Mucosa of gallbladder (tissue), 1 donor: ENCODE results near the gene HDAC4. TPM values are rescaled to one million over a fixed set of nuclear protein-coding genes. Genes with fewer than 3 reads are reported as not detected.

Source experiments
- DNase-seq: peaks from one replicate; pipeline ENCODE4 v3.0.0-alpha.2; 2020; ENCODE audit warnings: low spot score
- total RNA-seq: library from RNA; stranded (reverse); gene quantifications from one replicate; pipeline ENCODE4 v1.2.1, GENCODE V29; 2021
- donor health status: DM: no; HTN: no; CAD: no.

The HDAC4 gene
- total RNA-seq, 1 donor from 2014 or later, result 103 TPM

DNA sequence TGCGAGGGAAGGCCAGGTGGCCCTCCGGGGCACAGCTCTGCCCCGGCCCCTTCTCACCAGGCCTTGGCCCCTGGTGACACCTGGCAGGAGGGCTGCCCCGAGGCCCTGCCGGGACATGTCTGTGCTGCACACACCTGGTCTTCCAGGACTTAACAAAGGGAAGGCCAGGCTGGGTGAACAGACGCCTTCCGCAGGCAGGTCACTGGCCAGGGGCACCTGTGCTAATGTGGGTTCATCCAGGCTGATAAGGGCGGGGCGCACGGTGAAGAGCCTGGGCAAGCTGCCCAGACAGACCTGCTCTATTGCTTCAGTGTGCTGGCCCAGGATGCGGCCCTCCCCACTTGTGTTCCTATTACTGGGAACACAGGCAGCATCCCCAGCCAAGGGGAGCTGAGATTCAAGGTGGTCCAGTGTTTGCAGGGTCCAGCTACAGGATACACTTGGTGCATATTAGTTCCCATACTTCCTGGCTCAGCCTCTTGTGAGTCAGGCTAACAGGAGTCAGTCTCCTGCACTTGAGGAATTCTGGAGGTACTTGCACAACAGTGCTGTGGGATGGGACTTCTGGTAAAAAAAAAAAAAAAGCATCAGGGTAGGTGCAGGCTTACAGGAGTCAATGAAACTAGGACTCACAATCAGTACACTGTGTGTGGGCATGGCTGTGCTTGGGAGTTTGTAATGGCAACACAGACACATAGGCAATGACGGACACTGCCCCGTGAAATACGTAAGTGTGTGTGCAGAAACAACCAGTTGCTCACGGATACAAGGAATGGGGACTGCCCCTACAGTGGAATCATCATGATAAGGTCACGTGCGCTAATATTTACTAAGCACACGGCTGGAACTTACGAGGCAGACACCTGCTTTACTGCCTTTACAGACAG is 291.5 kb downstream of the HDAC4 start:
- DNase-seq, result peak; percentile 37

DNA sequence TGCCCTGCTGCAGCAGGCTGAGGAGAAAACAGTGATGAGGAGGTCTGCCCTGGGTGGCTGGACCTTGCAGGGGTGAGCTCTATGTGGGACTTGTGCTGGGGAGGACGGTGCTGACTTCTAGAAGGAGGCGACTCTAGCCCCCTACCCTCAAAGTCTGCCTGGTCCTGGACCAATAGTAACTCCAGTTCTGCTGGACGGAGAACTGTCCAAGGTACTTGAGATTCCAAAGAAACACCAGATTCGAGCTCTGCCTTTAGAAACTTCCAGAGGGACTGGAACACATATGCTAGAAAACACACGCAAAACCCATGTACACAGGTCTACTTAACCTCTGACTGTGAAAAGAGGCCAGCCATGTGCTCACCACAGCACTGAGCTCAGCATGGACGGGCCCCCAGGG is 292.4 kb downstream of the HDAC4 start:
- DNase-seq, result no peak

DNA sequence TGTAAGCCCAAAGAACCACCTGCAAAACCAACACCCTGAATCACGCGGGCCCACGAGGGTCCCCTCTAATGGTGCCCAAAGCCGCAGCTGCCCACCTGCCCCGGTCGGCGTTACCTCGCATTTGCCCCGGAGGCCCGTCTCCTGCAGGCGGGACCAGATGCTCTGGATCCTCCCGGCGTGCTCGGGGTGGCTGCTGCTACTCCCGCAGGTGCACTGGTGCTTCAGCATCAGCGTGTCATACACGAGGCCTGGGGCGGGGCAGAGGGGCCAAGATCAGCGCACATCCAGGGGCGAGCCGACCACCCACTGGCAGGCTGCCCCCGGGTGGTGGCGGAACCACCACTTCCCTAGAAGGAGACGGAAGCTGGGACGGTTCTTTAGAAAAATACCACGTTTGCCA is 292.9 kb downstream of the HDAC4 start:
- DNase-seq, result no peak

DNA sequence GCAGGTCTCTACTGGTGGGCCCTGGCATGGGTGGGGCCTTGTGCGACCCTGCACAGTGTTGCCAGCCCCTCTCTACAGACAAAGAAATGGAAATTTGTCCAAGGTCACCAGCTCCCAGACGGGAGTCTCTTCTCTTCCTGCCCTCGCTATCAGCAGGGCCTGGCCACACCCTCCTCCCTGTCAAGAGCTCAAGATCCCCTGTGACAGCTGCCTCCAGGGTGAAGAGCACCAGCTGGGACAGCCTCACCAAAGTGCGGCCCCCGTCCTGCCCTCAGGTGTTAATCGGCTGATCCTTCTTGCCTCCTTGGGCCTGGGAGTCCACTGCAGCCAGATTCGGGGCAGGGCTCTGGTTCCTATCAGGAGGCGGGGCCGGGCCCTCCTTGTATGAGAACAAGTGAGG is 293.9 kb downstream of the HDAC4 start:
- DNase-seq, result no peak

DNA sequence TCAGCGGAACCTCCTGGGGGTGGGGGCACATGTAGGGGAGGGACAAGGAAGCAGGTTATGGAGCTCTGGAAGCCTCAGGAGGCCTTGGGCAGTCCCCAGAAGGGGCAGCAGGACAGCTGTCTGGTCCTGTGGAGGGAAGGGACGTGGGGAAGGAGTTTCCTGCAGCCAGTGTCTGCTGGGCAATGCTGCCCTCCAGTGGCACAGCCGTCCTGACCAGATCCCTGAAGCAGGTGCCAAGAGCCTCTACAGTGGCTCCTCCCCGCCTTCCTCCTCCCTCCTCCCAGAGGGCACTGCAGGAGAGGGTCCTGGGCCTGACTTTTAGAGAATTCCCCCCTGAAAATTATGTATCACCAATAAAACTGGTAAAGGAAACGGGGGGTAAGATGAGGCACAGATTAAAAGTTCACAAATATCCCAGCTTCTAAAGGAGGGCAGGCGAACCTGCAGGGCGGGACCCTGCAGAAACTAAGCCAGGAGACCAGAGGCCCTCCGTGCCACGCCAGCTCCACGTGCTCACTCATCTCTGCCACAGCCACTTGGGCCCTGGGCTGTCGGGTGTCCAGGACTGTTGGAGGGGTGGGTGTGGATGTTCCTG is 294.4 kb downstream of the HDAC4 start:
- DNase-seq, result no peak

DNA sequence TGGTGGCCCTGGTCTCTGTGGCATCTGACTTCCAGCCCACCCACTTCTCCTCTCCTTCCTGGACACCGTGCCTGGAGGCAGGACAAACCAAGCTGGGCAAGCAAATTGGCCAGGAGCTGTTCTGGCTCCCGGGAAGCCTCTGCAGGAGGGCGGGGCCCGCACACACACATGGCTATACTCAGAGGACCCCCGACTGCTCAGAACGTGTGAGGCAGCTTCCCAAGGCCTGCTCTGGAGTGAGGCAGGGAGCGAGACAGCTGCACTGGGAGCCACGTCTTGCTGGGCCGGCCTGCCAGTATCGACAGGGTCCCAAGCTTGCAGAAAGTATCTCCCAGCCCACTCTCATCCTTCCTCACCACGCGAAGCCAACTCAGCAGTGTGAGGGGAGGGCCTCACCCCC is 295.6 kb downstream of the HDAC4 start:
- DNase-seq, result no peak

DNA sequence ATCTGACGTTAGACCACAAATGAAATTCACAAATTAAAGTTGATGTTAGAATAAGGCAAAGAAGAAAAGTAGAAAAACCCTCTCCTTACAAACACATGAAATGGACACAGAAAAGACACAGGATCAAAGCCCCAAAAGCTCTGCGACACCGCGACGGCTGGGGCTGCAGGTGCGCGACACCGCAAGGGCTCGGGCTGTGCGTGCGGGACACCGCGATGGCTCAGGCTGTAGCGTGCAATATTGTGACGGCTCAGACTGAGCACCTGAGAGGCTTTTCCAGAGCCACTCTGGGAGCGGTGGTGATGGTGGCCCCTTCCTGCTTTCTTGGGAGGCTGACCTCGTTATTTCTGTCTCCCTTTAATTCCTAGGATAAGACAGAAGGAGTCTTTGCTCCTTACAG is 296.0 kb downstream of the HDAC4 start:
- no peak for DNase-seq

DNA sequence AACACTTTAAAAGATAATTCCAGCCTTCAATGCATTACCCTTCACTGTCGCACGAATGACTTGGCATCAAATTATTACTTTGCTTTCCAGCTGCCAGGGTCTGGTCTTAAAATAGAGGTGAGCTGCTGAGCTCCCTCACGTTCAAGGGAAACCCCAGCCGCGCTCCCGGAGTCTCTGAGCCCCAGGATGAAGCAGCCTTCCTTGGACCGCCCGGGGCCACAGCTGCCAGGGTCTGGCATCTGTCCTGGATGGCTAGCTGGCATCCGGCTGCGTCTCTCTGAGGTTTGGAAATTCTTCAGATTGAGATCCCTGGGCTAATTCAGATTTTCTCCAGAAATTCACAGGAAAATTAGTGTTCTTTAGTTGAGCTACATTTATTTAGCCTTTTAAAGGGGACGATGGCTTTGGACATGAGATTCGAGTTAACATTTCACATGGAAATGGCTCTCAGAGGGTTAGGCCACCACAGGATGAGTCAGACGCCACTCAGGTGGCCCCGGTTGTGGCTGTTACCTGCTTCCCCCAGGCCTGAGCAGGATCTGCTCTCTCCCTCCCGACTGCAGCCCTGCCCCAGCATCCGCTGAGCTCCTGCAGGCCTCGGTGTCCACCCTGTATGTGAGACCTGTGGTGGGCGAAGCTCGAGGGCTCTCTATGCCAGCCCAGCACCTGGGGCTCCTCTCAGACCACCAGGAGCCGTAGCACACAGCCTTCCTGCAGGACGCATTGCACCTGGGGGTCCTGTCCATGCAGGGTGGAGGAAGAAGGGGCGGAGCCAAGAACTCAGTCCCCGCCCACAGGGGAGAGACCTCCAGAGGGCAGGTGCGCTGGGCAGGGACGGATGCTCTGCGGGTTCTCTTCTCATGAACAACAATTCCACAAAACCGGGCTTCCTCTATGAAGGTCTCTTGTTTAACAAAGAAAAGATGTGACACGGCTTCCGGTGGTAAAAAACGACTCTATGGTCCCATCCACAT is 297.4 kb downstream of the HDAC4 start:
- DNase-seq, result no peak

DNA sequence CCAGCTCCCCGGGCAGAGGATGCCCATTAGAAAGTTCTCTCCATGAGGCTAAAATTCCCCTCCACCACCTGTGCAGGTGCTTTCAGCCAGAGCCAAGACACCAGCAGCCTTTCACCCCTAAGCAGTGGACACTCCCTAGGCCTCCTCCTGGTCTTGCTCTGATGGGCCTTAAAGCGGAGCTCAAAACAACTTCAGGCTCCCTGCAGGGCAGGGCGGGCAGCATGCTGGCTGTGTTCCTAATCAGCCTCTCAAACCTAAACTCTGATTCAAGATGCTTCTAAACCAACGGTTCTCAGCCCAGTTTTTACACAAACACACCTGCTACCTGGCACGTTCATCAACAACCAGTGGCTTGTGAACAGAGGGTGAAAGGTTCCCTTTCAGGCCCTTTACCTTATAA is 298.6 kb downstream of the HDAC4 start:
- DNase-seq, result no peak

DNA sequence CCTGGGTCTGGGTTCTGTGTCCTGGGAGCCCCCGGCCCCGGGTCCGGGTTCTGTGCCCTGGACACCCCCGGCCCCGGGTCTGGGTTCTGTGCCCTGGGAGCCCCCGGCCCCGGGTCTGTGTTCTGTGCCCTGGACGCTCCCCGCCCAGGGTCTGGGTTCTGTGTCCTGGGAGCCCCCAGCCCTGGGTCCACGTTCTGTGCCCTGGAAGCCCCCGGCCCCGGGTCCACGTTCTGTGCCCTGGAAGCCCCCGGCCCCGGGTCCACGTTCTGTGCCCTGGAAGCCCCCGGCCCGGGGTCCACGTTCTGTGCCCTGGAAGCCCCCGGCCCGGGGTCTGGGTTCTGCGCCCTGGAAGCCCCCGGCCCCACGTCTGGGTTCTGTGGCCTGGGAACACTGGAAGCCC is 299.0 kb downstream of the HDAC4 start:
- DNase-seq, result no peak

DNA sequence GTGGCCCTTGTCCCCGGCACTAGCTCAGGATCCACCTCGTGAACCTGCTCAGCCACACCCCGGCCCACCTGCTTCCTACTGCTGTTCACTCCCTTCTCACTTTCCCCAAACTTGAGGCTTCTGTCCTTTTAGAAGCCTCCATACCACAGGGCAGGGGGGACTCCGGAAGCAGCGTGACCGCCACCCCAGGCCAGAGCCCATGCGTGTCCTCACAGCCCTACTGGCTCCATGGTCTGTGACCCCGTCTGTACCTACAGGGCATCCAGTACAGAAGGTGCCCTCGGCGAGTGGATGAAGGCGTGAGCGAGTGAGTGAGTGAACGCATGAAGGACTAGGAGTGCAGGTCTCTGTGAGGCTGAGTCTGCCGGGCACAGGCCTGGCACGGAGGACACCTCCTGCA is 299.7 kb downstream of the HDAC4 start:
- no peak for DNase-seq

DNA sequence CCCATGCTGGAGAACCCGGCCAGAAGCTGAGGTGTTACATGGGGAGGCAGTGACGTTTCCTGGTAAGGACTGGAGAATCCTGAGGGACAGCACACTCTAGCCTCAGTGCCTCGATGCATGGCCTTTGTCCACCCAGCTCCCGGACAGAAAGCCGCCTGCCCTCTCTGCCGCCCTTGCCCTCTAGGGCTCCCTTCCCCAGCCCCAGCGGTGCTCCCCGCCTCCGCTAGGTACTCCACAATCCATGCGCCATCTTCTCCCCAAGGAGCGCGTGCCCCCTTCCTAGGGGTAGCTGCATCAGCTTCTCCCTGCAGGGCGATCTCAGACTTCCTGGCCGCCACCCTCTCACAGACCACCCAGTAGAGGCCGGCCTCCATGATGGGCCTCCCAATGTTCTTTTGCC is 301.3 kb downstream of the HDAC4 start:
- no peak for DNase-seq

DNA sequence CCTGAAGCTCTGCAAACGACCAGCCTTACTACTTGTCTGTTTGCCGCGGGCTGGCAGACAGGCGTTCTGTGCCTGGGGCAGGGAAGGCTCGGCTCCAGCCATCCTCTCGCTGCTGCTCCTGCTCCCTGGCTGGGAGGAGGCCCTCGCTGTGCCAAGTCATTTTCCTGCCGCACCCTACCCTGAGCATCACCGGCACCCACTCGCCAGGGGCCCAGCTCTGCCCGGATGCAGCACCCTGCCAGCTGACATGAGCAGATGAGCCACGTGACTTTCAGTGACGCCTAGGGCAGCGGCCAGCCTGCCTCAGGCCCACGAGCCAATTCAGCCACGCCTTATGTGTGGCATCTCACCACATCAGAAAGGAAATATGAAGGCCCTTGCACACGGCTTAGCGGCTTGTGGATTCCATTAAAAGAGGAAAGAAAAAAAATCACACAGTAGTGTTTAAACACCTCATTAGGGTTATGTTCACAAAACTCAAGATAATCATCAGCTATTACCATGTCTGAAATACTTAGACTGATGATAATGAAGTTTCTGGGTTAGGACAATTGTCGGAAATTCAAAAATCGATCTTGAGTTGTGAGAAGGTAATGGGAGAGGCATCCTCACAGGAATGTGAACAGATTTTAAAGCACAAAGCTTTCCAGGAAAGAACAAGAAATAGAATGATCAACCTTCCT is 302.4 kb downstream of the HDAC4 start:
- DNase-seq, result peak; percentile 32

DNA sequence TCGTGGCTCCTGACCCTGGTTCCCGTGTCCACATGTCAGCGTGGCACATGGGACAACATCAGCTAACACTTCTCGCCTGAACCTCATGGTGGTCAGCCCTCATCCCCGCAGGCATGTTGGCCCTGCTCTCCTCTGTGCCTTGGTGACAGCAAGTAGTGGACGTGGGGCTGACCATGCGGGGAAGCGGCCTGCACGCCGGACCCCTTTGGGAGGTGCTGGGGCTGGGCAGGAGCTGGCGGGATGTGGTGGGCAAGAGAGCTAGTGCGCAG is 303.5 kb downstream of the HDAC4 start:
- no peak for DNase-seq

DNA sequence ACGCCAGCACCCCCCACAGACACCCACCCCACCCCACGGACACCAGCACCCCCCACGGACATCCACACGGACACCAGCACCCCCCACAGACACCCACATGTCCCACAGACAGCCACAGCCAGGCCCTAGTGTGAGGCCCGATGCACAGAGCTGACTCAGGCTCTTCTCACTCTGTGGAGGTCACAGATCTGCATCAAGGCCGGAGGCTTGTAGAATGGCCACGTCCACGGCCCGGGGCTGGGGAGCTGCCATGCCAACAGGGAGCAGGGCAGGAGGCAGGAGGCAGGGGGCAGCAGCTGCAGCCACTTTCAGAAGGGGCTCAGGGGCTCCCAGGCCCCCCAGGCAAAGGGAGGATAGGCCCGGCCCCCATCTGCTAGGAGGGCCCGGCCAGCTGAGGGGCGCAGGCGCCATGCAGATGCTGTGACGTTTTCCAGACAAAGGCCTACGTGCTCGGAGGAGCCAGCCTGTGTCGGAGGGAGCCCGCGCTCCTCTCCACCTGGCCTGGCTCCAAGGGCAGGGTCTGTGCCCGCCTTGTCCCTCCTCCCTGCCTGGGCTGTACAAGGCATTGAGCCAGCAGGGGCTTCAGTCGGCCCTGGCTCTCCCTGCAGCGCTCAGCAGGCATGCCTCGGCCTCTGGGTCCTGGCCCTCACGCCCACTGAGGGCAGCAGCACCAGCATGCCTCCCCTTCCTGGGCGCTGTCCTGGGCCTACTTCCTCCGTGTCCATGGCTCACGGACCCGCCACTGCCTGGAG is 304.0 kb downstream of the HDAC4 start:
- no peak for DNase-seq

DNA sequence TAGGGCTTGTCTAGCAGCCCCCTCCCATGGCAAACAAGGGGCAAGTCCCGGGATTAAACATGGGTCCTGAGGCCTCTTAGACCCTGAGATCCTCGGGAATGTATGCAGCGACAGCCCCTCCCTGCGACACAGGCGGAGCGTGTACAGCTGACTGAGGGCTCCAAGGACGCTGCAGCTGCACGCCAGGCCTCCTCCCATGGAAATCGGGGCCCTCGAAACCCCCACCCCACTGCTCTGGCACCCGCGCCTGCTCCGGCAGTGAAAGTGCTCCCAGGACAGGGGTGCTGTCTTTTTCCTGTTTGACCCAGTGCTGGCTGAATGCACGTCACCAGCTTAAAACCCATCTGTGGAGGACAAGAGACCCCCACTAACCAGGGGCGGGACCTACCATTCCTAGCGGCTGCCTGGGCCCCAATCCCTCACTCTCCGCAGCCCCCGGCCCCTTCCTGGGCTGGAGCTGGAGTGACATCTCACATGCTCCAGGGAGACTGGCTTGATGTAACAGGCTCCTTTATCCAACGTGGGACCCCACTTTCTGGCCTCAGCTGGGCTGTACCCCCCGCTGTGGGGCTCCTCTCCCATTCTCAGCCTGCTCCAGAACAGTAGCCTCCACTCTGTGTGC is 305.2 kb downstream of the HDAC4 start:
- no peak for DNase-seq

DNA sequence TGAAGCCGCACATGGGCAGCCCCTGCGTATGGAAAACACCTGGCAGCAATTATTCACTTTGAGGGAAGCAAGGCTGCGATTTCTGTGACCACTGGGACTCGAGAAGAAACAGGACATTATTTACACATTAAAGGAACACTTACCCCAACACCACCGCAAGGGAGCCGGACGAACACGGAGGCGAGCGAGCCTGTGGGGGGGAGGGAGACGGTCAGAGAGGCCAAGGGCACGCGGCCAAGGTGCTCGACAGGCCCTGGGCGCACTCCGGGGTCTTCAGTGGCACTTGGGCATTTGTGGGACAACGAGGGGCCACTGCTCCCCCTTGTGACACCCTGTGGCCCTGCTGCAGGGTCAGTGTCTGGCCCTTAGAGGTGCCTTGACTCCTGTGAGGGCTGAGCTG is 306.0 kb downstream of the HDAC4 start:
- no peak for DNase-seq

DNA sequence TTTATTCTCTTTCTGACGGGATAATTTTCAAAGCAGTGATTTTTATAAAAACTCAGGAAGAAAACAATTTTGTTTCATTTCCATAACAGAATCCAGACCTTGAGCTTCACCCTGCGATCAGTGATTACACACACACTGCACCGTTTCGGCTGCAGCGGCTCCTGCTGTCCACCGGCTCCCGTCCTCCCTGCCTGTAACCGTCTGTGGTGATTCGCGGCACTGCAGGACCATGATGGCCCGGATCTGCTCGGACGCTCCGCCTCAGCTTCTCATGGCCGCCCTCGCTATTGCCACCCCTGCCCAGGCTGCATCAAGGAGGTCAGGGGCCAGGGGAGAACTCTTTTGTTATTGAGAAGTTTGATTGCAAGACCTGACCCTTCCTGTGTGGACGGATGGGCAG is 306.9 kb downstream of the HDAC4 start:
- no peak for DNase-seq

DNA sequence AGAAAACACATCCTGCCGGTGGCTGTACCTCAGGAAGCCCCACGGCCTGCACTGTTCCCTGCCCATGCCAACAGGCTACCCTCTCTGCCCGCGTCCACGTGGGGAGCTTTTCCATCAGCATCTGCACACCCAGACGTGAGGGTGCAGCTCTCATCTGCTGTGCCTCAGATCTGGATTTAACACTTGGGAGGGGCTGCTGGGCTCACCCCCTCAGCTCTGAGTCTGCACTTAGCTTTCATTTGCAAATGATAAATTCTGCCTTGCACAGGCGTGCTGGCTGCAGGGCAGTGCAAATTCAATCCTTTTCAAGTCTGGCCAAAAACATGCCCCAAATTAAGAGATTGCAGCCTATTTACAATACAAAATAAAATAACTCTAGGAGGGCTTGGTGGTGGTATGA is 307.3 kb downstream of the HDAC4 start:
- DNase-seq, result no peak

DNA sequence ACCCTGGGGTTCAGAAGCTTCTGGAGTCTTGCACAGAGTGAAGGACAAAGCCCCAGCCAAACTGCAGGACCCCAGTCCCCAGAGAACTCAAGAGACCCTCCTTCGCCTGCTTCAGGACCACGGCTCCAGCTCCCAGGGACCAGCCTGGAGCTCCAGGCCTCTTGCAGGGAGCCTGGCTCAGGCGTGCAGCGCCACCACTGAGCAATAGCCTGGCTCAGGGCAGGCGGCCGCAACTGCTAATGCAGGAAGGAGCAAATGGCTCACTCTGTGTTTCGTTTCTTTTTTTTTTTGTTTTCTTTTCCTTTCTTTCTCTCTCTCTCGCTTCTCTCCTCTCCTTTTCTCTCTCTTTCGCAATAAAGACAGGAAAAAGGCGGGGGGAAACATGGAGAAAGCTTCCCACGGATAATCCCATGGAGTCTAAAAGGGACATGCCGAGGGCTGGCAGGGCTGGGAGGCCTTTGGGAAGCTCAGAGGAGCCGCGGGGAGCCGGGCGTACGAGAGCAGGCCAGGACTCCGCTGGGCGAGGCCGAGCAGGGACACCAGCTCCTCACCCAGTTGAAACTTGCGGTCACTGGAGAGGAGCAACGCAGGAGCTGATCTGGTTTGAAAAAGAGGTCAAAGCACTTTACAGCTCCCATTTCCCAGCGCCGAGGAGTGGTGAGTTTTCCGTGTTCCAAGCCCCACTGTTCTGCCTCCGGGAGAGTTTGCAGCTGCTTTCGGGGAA is 308.1 kb downstream of the HDAC4 start:
- no peak for DNase-seq
